GM21515 (cell line): ENCODE data around the gene TENM4.

Source experiments
- ATAC-seq: cut with Tn5 transposase; IDR thresholded peaks from one replicate; pipeline ENCODE4 v1.9.1; 2021; ENCODE audit not compliant: unreplicated experiment

TENM4 gene

DNA sequence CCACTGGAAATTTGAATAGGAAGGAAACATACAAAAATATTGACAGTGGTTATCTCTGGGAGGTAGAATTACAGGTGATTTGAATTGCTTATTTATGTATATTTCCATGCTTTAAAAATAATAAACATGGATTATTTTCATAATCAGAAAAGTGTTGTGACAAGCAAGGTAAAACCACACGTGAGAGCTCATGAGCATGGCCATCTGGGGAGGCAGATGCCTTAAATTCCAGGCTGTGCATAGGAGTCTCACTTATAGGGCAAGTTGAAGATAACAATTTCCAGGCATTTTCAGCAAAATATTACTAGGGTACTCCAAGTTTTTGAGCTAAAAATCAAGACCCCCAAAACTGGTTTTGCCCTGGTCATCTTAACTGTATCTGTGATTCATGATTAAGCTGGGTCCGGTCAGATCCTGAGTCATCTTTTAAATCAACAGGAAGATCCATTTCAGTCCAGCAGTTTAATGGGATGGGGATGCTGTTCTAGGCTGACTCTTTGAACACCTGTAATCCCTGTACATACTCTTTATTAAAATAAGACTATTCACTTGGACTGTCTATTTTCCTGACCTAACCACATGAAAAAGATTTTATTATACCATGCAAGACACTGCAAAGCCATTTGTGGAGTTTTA, 750.4 kb downstream of the TENM4 start:
- no peak for ATAC-seq

DNA sequence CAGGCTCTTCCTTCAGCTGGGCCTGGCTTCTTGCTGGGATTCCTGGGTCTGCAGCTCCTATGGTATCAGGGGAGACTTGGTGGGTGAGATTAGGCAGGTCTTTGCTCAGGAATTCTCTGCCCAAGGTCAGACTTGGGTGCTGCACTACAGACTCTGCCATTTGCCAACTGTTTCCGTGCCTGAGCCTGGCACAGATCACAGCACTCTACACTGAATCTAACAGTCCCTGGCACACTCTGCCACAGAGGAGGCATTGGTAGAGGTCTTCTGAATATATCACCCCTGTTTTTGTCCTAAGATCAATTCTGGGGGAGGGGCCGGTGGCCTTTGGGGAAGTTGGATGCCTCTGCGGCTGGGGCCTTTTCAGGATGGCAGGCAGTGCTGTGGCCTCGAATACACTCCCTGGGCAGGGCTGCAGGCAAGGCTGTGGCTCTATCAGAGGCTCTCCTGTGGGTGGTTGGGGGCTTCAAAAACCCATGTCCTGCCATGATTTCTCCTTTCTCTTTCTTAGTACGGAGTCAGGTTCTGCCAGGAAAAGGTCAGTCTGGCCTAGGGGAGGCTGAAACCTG, 751.2 kb downstream of the TENM4 start:
- no peak for ATAC-seq

DNA sequence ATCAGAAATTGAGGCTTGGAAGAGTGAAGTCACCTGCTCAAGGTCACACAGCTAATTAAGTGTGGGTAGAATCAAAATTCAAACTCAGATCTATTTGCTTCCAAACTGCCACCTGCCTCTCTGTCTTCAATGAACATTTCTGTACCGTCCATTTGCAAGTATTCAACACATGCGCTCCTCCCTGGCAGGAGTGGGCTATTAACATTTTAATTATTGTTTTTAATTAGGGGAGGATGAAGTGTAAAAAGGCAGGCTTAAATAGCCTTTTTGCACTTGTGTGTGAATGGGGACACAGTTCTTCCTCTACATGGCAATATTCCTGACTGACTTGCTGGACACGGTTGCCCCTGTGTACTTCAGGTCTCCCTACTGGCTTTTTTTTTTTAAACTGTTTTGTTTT, 751.7 kb downstream of the TENM4 start:
- no peak for ATAC-seq

DNA sequence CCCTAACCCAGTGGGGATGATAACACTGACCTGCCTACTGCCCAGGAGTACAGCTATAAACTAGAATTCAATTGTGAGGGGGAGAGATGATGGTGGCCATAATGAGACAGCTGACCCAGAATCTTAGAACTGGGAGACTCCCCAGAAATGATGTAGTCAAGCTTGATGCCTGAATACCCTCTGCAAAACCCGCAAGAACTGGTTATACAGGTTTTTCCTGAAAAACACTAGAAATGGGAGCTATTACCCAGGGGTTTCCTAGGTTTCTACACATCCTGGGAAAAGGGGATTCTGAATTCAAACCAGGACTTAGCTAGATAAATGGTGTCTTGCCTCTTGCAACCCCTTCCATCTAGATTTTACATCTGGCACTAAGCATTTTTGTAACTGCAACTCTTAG, 752.4 kb downstream of the TENM4 start:
- no peak for ATAC-seq

DNA sequence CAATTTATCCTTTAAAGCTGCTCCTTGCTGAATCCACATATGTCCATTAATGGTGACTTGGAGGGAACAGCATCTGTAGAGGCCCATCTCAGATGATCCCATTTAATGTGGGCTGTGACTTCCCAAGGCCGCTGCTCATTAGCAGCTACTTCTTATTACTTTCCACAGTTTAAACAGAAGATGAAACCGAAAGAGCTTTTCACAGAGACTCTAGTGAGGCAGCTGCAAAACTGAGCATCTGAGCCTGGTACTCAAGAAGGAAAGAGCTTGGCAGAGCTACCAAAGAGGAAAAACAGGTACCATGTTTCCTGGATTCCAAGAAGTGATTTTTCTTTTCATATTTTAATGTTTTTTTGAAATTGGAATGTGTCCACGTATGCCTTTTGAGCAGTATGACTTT, 755.7 kb downstream of the TENM4 start:
- no peak for ATAC-seq

DNA sequence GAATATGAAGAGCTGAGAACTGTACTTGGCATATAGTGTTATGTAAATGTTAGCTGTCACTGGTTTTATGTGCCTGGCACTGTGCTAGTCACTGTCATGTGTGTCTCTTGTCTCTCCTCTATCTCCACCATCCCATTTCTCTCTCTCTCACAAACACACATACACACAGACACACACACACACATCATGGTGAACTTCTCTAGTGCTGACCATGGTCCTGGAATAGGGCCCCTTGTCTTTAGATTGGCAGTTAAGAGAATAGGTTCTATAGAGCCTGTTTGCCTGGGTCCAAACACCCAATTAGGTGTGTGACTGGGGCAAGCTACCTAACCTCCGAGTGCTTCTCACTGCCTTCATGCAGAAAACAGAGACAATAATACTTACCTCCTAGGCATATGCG, 756.5 kb downstream of the TENM4 start:
- no peak for ATAC-seq

DNA sequence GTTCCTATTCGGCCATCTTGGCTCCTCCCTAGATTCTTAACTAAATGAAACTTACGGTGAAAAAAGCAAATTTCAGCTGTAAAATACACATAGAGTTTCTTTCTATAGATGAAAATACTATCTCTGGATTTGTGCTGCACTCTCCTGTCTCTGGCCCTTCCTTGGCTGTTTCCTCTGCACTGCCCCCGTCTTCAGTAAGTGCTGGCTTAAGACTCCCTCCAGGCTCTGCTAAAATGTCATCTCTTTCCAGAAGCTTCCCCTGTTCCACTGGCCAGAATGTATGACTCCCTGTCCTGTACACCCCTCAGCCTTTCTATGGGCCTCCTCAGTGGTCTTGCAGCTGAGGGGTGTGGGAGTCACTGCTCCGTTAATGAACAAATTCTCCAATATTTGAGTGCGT, 757.1 kb downstream of the TENM4 start:
- no peak for ATAC-seq

DNA sequence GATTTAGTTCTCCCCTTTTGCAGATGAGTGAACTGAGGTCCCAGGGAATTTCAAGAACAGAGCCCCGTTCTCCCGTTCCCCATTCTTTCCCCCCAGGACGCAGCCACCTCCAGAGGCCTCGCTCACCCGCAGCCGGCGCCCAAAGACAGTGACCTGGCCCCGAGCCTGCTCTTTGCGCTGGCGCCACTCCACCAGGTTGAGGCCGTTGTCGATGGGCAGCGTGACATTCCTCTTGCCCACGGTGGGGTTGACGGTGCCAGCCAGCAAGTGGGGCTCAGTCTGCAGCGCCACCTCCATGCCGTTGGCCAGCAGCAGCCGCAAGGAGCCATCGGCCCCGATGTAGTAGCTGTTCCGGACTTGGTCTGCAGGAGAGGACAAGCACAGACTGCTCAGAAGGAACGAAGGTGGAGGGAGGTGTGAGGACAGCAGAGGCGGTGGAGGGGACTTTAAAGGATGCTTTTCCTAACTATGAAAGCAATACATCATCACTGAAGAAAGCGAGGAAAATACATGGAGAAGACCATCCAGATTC, 764.7 kb downstream of the TENM4 start:
- ATAC-seq, result no peak

DNA sequence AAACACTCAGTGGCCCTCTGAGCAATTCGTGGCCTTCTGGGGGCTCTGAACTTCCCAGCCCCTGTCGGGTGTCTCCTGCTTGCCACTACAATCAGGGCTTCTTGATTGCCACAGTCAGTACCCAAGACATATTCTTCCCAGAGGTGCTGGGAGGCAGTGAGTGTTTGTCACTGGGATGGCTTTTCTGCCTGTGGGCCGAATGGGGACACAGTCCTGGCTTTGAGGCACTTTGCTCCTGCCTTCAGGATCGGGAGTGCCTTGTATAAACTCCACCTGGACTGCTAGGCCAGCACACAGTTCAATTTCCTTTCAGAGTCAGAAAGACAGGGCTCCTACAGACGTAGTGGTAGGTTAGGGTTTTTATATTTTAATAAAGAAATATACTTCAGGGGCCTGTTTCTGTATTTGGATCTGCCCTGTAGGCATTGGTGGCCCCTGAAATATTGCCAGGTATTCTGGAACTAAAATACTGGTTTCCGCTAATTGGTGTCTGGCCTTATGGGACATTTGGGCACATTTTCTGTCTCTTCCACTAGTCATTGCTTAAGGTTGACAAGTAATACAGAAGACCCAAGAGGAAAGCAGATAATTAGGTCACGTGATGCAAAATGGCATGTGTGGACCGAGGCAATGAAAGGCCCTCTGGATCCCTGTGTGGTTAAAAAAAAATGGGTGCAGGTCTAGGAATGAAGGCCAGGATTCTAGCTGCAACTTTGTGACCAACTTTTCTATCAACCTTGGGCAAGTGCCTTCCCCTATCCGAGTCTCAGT, 767.8 kb downstream of the TENM4 start:
- no peak for ATAC-seq

DNA sequence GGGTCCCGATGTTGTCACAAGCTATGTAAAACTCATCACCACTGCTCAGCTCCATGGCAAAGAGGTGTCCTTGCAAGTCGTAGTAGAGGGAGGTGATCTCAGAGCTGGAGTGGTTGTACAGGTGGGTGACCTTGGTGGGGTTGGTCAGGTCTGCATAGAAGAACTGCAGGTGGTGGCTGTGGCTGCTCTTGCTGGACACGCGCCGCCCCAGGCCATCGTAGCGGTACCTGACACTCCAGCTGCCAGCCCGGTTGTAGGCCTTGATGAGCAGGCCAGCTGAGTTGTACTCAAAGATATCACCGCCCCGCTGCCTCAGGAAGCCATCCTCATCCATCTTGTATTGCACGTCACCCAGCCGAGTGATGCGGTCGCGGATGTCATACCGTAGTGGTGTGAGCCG, 771.6 kb downstream of the TENM4 start:
- no peak for ATAC-seq

DNA sequence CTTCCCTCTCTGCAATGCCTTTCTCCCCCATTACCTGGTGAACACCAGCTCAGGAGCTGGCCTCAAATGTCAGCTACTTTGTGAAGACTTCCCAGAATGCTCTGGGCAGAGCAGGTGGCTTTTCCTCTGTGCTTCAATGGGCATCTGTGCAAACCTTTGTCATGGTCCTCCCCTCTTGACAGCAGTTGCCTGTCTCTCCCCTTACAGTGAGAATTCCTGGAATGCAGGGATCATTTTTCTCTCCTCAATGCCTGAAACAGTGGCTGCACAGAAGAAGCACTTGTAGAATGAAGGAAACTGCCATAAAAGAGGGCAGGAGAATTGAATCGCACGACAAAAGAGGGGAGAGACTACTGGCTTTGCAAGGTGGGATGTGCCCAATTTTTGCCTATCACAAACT, 773.4 kb downstream of the TENM4 start:
- no peak for ATAC-seq

DNA sequence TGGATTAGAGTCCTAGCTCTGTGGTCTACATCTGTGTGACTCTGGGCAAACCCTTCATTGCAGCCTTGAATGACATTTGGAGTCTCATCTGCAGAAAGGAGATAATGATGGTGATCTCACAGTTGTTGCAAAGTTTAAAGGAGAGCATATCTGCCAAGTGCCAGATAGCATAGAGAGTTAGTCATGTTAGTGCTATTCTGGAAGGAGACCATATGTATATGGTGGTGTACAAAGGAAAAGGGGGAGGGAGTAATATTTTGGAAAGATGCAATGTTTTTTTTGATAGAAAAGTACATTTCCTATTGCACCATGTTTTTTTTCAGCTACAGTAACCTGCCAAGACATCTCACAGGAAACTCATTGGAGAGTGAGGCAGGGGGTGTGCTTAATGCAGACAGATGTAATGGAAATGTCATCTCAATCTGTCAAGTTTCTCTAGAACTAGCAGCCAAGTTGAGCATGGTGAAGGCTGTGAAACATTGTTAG, 774.1 kb downstream of the TENM4 start:
- no peak for ATAC-seq

DNA sequence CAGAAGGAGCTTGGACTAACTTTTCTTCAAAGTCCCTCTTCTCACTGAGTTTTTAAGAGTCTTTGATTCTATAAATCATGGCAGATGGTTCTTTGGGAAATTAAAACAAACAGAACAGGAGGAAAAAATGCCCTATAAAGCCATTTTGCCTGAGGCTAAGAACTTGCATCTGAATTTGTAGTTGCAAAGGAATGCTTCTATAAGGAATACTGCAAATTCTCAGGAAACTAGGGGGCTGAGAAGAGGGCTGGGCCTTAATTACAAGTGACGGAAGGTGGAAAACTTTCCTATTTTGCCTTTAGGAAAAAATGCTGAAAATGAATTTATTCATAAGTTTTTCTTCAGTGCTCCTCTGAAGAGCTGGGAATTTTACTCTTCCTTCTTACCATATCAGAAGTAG, 776.2 kb downstream of the TENM4 start:
- ATAC-seq, result no peak

DNA sequence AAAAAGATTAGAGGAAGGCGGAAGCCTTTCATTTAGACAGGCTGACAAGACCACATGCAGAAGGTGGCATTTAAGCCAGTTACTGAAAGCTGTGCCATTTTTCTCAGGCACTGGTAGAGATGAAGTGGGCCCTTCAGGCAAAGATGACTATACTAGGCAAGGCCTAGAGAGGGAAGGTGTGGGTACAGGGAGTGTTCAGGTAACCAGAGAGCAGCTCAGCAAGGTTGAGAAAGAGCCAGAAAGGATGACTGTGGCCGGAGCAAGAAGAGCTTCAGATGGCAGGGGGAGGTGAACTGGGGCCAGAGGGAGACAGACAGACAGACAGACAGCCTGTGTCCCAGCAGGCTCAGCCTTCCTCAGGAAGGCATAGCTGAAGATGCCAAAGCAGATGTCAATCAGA, 778.0 kb downstream of the TENM4 start:
- no peak for ATAC-seq

DNA sequence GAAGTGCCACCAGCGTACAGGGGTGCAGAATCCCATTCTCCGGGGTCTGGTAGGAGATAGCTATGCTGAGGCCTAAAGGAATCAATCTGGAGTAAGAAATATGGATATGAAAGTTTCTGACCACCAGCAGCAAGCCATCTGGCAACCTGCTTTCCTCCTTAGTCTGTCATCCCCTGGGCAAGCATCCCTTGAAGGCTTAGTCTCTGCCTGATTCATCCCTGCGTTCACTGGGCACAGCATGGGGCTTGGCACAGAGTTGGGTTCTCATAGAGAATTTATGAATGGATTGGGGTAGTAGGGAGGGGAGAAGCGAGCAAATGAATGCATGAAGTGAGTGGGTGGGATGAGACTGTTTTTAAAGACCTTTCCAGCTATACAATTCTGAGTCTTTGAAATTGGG, 780.4 kb downstream of the TENM4 start:
- no peak for ATAC-seq

DNA sequence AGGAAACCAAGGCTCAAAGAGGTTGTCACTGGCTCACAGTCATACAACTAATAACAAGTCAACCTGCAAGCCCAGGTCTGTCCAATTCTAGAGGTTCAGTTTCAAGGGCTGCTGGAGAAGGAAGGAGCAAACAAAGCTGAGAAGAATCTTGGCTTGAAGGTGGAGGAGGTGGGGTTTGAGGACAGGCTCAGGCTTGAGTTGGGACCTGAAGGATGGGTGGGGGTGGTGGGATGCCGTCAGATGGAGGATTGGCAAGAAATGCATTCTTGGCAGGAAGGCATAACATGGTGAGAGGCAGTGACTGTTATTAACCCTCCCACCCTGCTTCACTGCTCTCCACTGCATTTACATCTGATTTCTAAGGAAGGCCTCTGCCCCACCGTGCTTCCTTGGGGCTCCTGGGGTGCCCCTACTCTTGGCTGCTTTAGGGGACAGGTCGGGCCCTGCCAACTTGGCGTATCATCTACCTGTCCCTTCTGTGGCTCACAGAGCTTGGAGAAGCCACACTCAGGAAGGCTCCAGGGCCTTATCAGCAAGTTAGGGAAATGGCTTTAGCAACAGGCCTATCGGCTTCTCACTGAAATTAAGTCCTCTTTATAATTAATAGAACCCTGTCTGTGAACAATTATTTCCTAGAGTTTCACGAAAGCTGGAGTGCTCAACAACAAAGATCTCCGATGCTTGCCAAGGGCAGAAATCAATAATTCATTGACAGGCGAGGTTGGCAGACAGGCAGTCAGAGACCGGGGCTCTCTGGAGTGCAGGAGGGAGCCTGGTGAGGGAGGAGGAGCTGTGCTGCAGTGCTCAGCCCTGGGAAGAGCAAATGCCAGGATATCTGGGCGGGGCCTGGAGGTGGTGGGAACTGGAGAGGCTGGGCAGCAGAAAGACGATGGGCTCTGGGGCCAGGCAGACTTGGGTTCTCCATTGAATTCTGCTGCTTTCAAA, 781.2 kb downstream of the TENM4 start:
- no peak for ATAC-seq

DNA sequence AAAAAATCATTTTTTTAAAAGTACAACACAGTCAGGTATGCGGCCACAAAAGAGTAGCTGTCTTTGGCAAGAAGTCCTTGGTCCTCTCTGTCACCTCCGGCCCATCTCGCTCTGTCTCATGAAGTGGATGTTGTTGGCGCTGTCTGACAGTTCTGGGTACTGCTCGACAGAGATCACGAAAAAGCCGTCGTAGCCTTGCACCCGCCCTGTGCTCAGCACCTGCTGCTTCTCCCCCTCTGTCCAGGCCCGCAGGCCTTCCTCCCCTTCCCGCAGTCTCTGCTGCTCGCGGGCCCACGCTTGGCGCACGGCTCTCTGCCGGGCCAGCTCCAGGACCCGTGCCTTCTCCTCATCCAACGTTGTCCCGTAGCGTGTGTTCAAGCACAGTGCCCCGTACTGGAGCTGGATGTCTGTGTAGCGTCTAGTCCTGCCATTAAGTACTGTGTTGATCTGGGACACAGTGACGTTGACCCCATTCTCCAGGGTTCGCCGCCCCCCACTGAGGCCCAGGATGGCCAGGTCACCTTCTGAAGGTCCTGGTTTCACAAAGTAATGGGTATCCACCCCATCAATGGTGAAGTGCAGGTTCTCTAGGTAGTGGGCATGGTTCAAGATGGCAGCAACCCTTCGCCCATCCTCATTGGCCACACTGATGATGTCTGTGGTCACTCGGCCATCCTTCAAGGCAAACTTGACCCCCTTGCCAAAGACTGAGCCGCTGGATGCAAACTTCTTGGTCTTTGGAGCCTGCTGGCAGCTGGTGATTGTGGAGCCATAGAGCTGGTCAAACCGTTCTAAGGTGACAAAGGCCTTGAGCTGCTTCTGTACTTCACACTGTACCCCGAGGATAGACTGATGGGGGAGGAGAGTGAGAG, 782.6 kb downstream of the TENM4 start:
- no peak for ATAC-seq

DNA sequence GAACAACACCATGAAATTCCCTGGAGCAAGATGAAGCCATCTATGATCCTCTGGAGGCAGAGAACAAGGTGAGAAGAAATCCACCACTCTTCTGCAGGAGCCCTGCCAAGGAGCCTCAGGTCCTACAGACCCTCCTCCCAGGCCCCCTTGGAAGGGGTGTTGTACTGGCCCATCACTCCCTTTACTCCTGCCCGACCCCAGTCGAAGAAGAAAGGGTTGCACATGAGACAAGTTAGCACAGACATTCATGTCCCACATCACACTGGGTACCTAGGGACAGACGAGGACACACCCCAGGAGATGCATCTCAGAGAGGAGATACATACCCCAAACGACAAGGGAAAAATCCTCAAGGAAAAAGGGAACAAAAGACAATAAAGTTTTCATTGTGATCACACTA, 783.4 kb downstream of the TENM4 start:
- ATAC-seq, result no peak

DNA sequence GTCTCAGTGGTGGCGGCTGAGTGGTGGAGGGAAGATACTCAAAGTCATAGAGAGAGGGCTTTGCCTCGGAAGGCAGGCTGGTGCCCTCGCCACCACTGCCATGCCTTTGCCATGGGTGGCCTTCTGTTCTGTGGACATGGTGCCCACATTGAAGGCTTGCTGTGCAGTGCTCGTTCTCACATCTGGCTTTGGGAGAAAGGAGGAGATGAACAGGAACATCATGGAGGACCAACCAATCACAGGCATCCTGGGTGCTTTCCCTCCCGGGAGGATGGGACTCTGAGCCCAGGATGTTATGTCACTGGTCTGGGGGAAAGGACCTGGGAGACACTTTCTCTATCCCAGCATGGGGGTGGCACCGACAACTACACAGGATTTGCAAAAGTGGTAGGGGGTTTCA, 783.8 kb downstream of the TENM4 start:
- no peak for ATAC-seq

DNA sequence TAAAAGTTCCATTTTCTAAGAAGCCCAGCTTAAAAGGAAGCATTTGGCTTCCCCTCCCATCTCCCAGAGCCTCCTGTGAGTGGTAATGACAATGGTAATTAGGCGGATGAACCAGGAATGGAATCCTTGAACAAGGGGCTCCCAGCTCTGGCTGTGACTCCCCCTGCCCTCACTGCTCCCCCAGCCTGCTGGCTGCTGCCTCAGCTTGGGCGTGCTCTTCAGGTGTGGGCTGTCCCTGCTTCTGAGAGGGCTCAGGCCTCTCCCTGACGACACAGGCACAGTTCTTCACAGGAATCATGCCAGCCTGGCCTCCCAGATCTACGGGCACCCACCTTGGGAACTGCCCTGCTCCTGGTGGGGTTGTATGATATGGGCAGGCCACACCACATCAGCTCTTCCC, 784.5 kb downstream of the TENM4 start:
- ATAC-seq, result no peak
